IPS-11a (cell line): ENCODE results near the gene PARP8.

Experiments used
- H3K4me3 ChIP-seq: one replicate; pipeline ENCODE4 v1.5.1; 2013; ENCODE audit warnings: low read depth, low read length, control low read depth

PARP8 gene

DNA sequence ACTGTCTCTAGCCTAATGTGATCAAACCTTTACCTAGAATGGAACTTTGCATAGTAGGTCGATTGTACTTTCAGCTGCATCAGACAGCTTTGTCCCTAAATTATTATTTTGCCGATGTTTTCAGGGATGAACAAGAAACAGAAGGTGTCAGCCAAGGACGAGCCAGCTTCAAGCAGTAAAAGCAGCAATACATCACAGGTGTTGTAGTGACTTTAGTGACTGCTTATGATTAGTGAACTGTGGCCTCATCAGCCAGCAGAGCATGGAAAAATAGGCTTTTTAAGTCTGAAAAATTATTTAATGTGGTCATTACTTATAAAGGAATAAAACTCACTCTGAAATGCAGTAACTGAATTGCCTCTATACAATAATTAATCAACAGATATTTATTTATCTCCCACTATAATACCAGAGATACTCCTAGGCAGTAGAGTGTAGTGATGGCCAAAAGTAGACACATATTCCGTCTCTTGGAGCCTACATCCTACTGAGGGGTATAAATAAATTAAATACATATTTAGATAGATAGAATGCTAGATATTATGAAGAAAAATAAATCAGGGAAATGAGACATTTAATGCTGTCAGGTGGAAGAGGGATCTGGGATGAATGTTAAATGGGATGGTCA lies 166.3 kb downstream of the PARP8 start:
- no peak overlapping the region for H3K4me3 ChIP-seq

DNA sequence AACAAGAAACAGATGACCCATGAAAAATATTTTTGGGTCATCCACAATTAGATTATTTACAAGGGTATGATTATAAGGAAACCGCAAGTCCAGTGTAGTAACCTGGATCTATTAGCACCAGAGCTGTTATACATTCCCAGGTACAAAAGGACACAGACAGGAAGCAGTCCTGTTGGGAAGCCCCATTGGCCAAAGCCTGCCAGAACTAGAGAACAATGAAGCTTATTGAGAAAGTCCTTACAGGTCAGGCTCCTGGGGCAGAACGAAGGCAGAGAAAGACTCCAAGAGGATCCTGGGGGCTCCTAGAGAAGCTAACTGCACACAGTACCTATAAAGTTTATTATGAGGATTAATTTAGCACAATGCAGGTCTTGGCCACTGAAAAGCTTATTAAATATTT lies 169.9 kb downstream of the PARP8 start:
- no peak overlapping the region for H3K4me3 ChIP-seq

DNA sequence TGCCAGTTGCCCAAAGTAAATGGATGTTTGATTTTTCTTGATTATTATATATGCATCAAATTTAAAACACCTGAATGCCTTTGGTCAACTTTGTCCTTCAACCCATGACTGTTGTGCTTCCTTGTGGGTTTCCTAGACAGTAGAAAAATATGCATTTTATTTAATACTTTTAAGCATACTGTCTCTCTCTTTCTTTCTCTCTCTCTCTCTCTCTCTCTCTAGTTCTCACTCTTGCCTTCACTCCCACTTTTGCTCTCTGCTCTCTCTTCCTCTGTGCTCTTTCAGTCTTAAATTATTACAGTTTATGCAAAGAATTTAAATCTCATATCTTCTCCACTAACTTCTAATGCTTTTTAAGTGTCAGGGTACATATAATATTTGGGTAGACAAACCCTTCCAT lies 173.0 kb downstream of the PARP8 start:
- no peak overlapping the region for H3K4me3 ChIP-seq

DNA sequence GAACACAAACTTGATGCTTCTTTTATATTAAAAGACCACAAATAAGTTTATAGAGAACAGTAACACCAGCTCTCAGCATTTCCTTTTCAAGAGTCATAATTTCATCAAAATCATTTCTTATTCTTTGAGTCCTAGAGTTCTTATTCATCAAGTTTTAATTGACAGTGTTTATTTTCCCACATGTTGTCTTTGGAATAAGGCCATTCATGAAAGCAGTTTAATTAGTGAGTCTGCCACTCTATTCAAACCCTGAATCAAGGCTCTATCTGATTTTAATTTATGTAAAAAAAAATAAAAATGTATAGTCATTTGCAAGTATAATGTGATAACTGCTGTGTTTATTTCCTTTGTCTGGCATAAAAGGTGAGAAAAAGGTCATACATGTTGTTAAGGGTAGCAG lies 176.7 kb downstream of the PARP8 start:
- H3K4me3 ChIP-seq, result no peak overlapping the region

DNA sequence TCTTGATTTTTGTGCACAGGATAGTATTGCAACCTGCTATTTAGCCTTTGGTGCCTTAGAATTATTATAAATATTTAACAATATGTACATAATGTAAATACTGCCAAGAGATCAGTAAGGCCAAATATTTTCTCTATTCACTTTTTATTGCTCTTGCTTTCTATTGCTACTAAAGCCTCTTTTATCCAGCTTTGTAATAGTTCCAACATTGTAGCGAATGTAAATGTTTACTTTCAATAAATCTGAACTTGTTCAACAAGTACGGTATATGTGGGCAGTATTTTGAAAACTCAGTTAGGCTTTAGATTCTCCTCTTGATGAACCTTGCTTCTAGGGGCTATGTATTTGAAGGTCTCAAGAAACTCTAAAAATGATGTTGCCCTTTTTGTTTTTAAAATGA lies 179.8 kb downstream of the PARP8 start:
- no peak overlapping the region for H3K4me3 ChIP-seq

DNA sequence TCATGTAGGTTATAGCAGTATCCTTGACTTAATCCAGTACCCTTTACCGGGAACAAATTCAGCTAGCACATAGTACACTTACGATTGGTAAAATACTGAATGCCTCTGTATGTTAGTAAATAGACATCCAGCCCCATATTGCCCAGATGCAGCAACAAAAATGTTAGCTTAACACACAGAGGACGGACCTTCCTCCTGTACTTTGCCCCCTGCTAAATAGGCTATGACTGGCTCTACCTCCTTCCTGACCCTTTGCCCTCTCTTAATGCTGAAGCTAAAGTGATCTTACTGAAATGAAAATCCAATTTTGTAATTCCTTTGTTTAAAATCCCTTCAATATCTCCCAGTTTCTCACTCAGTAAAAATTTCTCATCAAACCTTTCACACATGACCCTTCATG lies 183.1 kb downstream of the PARP8 start:
- H3K4me3 ChIP-seq, result no peak overlapping the region

DNA sequence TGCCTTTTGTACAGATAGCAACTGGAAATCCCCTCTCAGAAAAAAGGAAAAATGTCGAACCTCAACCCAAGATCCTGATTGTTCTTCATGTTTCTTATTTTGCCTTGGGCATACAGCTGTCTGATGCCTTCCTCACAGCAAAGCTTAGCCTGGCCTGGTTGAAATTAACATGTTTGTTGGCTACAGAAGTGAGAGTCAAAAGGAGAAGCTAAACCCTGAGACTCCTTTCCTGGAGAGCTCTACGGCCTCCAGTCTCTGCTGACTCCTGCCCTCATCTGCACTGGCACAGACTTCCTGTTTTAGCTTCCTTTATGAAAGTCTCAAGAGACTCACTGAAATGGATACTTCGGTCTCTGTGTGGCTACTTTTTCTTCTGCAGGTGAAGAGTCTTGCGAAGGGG lies 186.7 kb downstream of the PARP8 start:
- H3K4me3 ChIP-seq, result no peak overlapping the region

DNA sequence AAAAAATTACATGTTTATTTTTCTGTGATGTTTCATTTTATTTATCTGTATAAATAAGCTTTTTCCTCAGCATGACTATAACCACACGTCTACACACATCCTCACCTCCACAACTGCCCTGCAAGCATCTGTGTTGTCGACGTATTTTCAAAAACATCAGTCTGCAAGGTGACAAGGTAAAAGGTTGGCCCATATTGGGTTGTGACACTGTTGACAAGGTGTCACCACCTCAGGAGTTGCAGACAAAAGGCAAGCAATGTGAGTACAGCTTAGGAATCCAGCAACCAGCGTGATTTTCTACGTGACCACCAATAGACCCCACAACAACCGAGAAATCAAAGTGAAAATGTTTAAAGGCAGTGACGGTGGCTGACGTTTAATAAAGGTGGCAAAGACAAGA lies 187.6 kb downstream of the PARP8 start:
- H3K4me3 ChIP-seq, result no peak overlapping the region

DNA sequence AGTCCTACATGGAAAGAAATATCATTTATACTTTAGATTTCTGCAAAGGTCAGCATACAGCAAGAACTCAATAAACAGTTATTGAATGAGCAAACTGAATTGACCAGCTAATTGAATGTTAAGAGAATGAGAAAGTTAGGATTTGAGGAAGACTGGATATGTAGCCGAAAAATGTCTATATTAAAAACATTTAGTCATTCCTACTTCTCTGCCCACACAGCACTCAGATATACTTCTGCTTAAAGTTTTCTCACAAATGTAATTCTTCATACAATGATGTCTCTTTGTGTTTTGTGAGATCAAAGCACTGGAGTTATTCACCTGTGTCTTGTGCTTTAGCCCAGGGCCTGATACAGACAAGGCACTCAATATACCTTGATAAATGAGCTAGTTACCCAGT lies 188.6 kb downstream of the PARP8 start:
- H3K4me3 ChIP-seq, result no peak overlapping the region

DNA sequence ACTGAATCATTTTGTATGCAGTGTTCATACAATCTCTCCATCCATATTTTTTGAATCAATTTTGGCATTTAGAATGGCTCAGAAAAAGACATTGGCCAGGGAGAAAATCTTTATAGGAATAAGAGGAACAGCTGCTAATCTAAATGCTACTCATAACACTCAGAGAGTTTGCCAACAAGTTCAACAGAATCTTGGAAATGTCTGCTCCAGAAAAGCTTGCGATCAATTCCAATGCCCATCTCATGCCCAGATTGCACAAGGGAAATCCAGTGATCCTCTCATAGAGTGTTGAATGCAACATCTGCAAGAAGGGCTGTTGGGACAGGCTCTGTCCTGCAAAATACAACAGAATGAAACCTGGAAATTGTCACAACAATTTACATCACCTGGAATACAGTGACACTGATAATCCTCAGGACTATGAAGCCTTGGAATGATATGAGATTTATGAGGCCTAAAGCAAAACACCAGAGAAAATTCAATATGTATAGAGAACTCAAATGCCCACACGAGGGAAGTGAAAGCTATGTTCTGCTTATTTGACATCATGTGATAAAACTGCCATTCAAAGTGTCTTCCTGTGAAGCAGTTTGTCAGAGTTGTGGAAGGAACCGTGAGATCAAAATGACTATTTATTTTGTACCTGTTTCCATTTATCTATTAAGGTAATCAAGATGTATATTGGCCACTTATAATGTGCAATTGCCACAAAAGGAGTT lies 190.1 kb downstream of the PARP8 start:
- no peak overlapping the region for H3K4me3 ChIP-seq

DNA sequence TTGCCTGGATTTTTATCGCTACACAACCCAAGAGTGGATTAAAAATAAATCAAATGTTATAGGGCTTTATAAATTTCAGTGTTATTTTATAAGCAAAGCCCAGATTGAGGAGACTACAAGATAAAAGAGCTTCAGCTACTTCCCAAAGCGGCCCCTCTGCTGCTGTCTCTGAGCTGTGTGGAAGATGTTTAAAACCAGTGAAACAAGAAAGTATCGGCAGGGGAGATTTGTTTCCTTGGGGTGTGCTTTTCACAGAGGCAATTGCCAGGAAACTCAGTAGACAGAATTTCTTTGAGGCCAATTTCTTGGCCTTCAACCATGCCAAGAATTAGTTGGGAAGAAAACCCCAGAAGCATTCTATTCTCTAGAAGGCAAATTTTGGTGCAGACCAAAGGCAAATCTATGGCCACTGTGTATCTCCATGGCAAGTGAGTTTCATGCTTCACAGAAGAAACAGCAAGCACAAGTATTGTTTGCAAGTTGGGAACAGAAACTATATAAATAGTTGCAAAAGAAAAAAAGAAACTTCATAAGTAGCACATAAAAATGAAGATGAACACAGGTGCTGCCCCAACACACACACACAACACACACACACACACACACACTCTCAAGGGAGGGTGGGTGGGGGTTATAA lies 197.2 kb downstream of the PARP8 start:
- no peak overlapping the region for H3K4me3 ChIP-seq

DNA sequence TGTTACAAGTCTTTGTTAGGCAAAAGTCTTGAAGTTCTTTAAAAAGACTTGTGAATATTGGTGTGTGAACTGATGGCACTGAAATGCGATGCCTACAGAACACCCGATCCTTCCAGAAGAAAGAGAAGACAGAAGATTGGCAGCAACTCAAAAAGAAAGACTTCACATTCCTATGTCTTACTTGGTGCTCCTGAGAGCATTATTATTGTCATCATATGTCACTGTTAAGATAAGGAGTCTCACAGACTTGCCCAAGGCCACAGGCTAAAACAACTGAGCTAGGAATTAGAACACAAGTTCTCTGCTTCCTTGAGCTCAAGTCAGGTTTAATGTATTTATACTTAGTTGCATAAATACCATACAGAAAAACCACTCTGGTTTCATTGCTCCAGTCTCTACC lies 198.0 kb downstream of the PARP8 start:
- H3K4me3 ChIP-seq, result no peak overlapping the region

DNA sequence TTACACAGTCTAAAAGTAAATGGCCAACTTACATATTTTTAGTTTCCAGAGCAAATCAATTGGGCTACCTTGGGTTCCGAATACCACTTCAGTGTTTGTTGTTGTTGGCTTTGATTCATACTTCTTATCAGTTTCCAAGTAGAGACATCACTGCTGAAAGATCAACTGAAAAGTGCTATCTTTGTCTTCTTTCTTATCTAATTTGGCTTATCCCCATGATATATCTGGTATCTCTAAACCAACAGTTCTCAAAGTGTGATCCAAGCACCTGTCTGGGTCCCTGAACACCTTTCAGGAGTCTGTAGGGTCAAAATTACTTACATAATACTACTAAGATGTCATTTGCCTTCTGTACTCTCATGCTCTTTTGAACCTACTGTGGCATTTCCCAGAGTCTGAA lies 200.0 kb downstream of the PARP8 start:
- H3K4me3 ChIP-seq, result no peak overlapping the region

DNA sequence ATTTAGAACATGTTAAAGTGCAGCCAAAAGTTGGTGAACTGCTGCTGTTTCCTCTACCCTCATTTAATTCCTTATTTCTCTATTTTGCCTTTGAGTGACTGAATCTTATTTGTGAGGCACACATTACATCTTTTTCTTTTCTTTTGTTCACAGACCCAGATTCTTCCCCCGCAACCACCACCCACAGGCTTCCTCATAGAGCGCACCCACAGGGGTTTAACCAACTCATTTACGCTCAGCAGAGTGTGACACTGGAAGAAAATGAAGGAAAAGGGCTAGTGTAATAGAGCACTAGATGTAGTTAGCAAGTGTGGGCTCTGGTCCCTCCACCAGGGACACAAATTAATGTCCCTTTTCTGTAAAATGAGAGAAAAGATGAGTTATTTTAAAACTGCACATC lies 200.7 kb downstream of the PARP8 start:
- H3K4me3 ChIP-seq, result no peak overlapping the region

DNA sequence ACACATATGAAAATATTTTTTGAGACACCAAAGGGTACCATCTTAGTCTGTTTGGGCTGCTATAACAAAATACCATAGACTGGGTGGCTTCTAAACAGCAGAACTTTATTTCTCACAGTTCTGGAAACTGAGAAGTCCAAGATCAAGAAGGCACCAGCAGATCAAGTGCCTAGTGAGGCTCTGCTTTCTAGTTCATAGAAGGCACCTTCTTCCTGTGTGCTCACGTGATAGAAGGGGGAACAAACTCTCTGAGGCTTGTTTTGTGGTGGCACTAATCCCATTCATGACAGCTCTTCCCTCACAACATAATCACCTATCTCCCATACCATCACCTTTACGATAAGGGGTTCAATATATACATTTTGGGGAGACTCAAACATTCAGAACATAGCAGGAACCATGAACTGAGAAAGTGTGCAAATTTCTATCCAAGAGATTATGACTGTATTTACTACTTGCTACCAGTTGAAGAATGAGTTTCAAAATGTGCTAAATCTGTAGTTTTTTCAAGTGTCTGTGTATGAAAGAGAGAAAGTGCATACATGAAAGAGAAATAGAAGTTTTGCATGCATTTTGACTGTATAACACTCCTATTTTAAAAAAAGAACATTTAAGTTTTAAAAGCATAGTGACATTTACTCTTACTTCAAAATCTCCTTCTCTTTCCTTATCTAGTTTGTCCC lies 207.3 kb downstream of the PARP8 start:
- H3K4me3 ChIP-seq, result no peak overlapping the region

DNA sequence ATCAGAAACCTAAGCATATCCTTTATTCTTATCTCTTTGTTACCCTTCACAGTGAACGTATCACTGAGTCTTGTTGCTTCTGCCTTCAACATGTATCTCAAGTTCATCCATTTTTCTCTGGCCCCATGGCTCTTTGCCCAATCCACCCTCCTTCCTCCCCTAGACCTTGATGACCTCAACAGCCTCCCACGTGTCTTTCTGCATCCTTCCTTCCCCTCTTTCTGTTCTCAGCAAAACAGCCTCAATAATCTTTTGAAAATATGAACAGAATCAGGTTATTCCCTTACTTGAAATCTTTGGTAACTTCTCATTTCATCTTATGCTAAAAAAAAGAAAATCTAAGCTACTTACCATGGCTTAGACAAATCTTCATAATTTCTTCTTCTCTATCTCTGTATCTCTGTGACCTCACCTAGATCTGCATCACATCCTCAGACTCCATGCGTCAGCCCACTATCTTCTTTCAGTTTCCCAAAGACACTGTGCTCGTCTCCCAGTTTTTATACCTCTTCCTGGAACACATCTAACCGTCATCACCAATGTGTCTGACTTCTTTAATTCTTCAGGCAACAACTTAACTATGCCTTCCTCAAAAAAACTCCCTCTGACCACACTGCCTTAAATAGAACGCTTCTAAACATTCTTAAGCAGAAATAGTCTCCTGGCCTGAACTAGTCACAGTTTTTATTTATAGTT lies 208.0 kb downstream of the PARP8 start:
- H3K4me3 ChIP-seq, result no peak overlapping the region

DNA sequence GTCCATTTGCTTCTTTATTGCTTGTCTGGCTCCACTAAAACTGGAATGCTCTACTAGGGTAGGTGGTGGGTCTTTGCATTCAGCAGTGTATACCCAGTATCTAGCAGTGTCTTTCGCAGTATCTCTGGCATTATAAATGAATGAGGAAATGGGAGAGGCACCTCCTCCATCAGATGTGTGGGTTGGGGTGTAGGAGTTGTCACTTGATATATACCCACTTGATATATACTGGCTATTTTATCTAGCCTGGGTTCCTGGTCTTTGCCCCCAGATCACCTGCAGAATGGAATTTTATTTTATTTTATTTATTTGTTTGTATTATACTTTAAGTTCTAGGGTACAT lies 208.5 kb downstream of the PARP8 start:
- H3K4me3 ChIP-seq, result no peak overlapping the region

DNA sequence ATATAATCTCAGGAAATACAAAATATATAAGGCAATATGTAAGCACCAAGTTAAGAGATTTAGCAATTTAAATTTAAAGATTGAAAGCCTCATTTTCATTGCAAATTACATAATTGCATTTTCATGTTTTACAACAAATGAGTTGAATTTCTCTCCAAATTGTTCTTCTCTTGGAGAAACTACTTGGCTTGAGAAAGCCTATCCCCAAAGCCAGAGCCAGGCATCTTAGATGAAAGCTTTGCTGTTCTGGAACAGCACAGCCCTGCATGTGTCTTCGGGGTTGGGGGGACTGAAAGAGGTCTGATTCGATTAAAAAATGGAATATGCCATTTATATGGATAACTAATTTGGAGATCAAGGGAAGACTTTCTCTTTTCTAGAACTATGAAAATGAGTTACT lies 212.0 kb downstream of the PARP8 start:
- no peak overlapping the region for H3K4me3 ChIP-seq

DNA sequence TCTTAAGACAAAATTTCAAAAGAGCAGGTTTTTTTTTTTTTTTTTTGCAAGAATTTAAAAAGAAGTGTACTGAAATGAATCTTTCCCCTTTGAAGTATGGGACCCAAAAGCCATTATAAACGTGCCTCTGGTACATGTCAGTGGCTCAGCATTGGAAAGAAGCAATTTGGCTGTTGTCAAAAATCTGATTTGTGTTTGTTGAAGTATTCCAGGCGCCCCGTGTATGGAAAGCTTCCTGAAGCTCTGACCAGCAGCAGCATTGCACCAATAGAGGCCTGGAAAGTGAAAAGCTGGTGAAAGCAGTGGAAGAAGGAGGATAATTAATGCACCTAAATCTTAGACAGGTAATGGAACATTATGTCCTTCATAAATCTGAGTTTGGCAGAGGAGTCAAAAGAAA lies 215.0 kb downstream of the PARP8 start:
- H3K4me3 ChIP-seq, result no peak overlapping the region

DNA sequence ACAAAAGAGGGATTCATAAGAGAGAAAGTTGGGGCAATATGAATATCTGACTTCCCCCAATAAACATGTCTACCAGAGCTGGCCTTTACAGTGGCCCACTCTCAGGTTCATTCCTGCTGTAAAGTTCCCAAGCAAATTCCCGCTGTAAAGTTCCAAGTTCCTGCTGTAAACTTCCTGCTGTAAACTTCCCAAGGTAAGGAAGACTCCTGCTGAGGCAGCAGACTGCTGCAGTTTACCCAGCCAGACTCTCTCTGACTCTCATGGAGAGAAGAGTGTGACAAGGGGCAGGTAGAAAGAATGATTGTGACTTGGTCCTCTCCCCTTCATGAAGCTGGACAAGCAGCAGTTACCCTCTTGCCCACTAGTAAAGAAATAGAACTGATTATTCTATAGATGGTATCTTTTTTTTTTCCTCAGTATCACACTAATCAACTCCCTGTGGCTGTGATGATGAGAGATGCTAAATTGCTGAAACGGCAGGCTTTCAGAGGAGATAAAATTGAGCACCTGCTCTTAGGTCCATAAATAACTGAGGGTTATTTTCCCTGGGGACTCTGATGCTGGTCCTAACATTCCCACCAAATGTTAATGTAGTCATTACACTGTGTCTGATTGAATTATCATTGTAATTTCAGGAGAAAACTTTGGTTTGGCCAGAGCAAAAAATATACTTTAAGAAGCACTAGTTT lies 220.4 kb downstream of the PARP8 start:
- no peak overlapping the region for H3K4me3 ChIP-seq
